ENCODE measurements around the gene MNT.

GRCh38 chr17:2344528-2344927, 56.3 kb downstream of the MNT start:
- TF ChIP-seq CTCF (IDR thresholded peaks at IDR 0.05; ENCODE audit: low read depth, low read length), result no peak
- TF ChIP-seq EZH2phosphoT487 (IDR thresholded peaks at IDR 0.05; ENCODE audit: low read depth), result no peak
